ENCODE measurements around the gene DNAAF8. TPM values are rescaled to one million over a fixed set of nuclear protein-coding genes. Genes with fewer than 3 reads are reported as not detected.

DNAAF8 gene
- total RNA-seq, 3 donors from 2014 or later, result 0.16 to 0.47 (median 0.25) TPM

- no peak for ATAC-seq
- no peaks in the 10 kb centered on the region for H3K36me3 Mint-ChIP-seq (ENCODE audit: insufficient read depth)
- no peaks in the 10 kb centered on the region for H3K4me1 Mint-ChIP-seq (ENCODE audit: low read depth)
- no peak overlapping the region for H3K4me3 Mint-ChIP-seq
- H3K27me3 Mint-ChIP-seq (ENCODE audit: low read depth), result no peaks in the 10 kb centered on the region
- no peak for DNase-seq
- H3K9me3 Mint-ChIP-seq, result no peaks in the 10 kb centered on the region
These were observed 51.6 kb downstream of the DNAAF8 start for GRCh38 chr16:4785758-4786433.

GRCh38 chr16:4787068-4787467 is 52.7 kb downstream of the DNAAF8 start:
- DNase-seq (no peak), ATAC-seq (no peak)
- H3K36me3 Mint-ChIP-seq (ENCODE audit: insufficient read depth), result no peaks in the 10 kb centered on the region
- no peaks in the 10 kb centered on the region for H3K9me3 Mint-ChIP-seq
- H3K4me1 Mint-ChIP-seq (ENCODE audit: low read depth), result no peaks in the 10 kb centered on the region
- H3K27me3 Mint-ChIP-seq (ENCODE audit: low read depth), result no peaks in the 10 kb centered on the region
- no peak overlapping the region for H3K4me3 Mint-ChIP-seq

GRCh38 chr16:4787627-4788482 is 53.5 kb downstream of the DNAAF8 start, which contains the start of gene SEPTIN12:
SEPTIN12 (minus strand) TSS chr16:4788345; CDS start chr16:4787645, 700 bp downstream.
- H3K4me1 Mint-ChIP-seq (ENCODE audit: low read depth), result no peaks in the 10 kb centered on the region

GRCh38 chr16:4788489-4788889 is 54.2 kb downstream of the DNAAF8 start:
- Mint-ChIP-seq H3K4me1 (ENCODE audit: low read depth) (no peaks in the 10 kb centered on the region), H3K36me3 (ENCODE audit: insufficient read depth) (no peaks in the 10 kb centered on the region), H3K4me3 (no peak overlapping the region), H3K9me3 (no peaks in the 10 kb centered on the region), H3K27me3 (ENCODE audit: low read depth) (no peaks in the 10 kb centered on the region)
- DNase-seq (no peak), ATAC-seq (no peak)

More at GRCh38 chr16:4787627-4788482, 53.5 kb downstream of the DNAAF8 start, which contains the start of gene SEPTIN12:
- Mint-ChIP-seq H3K9me3 (no peaks in the 10 kb centered on the region), H3K27me3 (ENCODE audit: low read depth) (no peaks in the 10 kb centered on the region), H3K4me3 (no peak within 1 kb of the TSS), H3K36me3 (ENCODE audit: insufficient read depth) (no peaks in the 10 kb centered on the region)
- ATAC-seq, result no peak
- no peak for DNase-seq

- no peaks in the 10 kb centered on the region for H3K27me3 Mint-ChIP-seq (ENCODE audit: low read depth)
- H3K4me1 Mint-ChIP-seq (ENCODE audit: low read depth), result no peaks in the 10 kb centered on the region
- DNase-seq, result no peak
- H3K4me3 Mint-ChIP-seq, result no peak overlapping the region
- no peaks in the 10 kb centered on the region for H3K9me3 Mint-ChIP-seq
- H3K36me3 Mint-ChIP-seq (ENCODE audit: insufficient read depth), result no peaks in the 10 kb centered on the region
- ATAC-seq, result no peak
These were observed 54.6 kb downstream of the DNAAF8 start for GRCh38 chr16:4788910-4789309.

GRCh38 chr16:4790261-4790660 is 55.9 kb downstream of the DNAAF8 start:
- Mint-ChIP-seq H3K4me3 (no peak overlapping the region), H3K36me3 (ENCODE audit: insufficient read depth) (no peaks in the 10 kb centered on the region), H3K4me1 (ENCODE audit: low read depth) (no peaks in the 10 kb centered on the region), H3K9me3 (no peaks in the 10 kb centered on the region), H3K27me3 (ENCODE audit: low read depth) (no peaks in the 10 kb centered on the region)
- ATAC-seq (no peak), DNase-seq (no peak)

- DNase-seq (no peak), ATAC-seq (no peak)
- Mint-ChIP-seq H3K4me1 (ENCODE audit: low read depth) (no peaks in the 10 kb centered on the region), H3K27me3 (ENCODE audit: low read depth) (no peaks in the 10 kb centered on the region), H3K36me3 (ENCODE audit: insufficient read depth) (no peaks in the 10 kb centered on the region), H3K9me3 (no peaks in the 10 kb centered on the region), H3K4me3 (no peak overlapping the region)
These were observed 56.5 kb downstream of the DNAAF8 start for GRCh38 chr16:4790871-4791270.

GRCh38 chr16:4792951-4793513 is 58.7 kb downstream of the DNAAF8 start:
- no peaks in the 10 kb centered on the region for H3K4me1 Mint-ChIP-seq (ENCODE audit: low read depth)
- H3K27me3 Mint-ChIP-seq (ENCODE audit: low read depth), result no peaks in the 10 kb centered on the region
- no peak overlapping the region for H3K4me3 Mint-ChIP-seq
- no peaks in the 10 kb centered on the region for H3K36me3 Mint-ChIP-seq (ENCODE audit: insufficient read depth)
- H3K9me3 Mint-ChIP-seq, result no peaks in the 10 kb centered on the region
- DNase-seq, result no peak
- ATAC-seq, result no peak

- ATAC-seq (no peak), DNase-seq (no peak)
- no peaks in the 10 kb centered on the region for H3K9me3 Mint-ChIP-seq
- no peaks in the 10 kb centered on the region for H3K36me3 Mint-ChIP-seq (ENCODE audit: insufficient read depth)
- no peak within 1 kb of the TSS for H3K4me3 Mint-ChIP-seq
- no peaks in the 10 kb centered on the region for H3K27me3 Mint-ChIP-seq (ENCODE audit: low read depth)
- no peaks in the 10 kb centered on the region for H3K4me1 Mint-ChIP-seq (ENCODE audit: low read depth)
These were observed 61.0 kb downstream of the DNAAF8 start, which contains the start of gene SMIM22 for GRCh38 chr16:4795181-4795827. SMIM22 (plus strand) TSS chr16:4795369; CDS start chr16:4795735, 366 bp downstream.

GRCh38 chr16:4795828-4796572 is 61.7 kb downstream of the DNAAF8 start:
- ATAC-seq (no peak), DNase-seq (no peak)
- Mint-ChIP-seq H3K4me1 (ENCODE audit: low read depth) (peaks cover 6% of the 10 kb centered on the region), H3K4me3 (no peak overlapping the region), H3K36me3 (ENCODE audit: insufficient read depth) (no peaks in the 10 kb centered on the region), H3K9me3 (no peaks in the 10 kb centered on the region), H3K27me3 (ENCODE audit: low read depth) (no peaks in the 10 kb centered on the region)

- Mint-ChIP-seq H3K9me3 (no peaks in the 10 kb centered on the region), H3K4me3 (no peak overlapping the region), H3K4me1 (ENCODE audit: low read depth) (peaks cover 9% of the 10 kb centered on the region), H3K27me3 (ENCODE audit: low read depth) (no peaks in the 10 kb centered on the region), H3K36me3 (ENCODE audit: insufficient read depth) (no peaks in the 10 kb centered on the region)
- DNase-seq (no peak), ATAC-seq (no peak)
These were observed 62.9 kb downstream of the DNAAF8 start for GRCh38 chr16:4796982-4797804.

- H3K36me3 Mint-ChIP-seq (ENCODE audit: insufficient read depth), result no peaks in the 10 kb centered on the region
- no peak for ATAC-seq
- H3K4me1 Mint-ChIP-seq (ENCODE audit: low read depth), result peaks cover 9% of the 10 kb centered on the region
- DNase-seq, result no peak
- H3K27me3 Mint-ChIP-seq (ENCODE audit: low read depth), result no peaks in the 10 kb centered on the region
- no peak overlapping the region for H3K4me3 Mint-ChIP-seq
- no peaks in the 10 kb centered on the region for H3K9me3 Mint-ChIP-seq
These were observed 63.5 kb downstream of the DNAAF8 start for GRCh38 chr16:4797805-4798252.

- DNase-seq (no peak), ATAC-seq (no peak)
- H3K27me3 Mint-ChIP-seq (ENCODE audit: low read depth), result no peaks in the 10 kb centered on the region
These were observed 64.1 kb downstream of the DNAAF8 start for GRCh38 chr16:4798456-4798855.

More at GRCh38 chr16:4798456-4798855, 64.1 kb downstream of the DNAAF8 start:
- H3K4me1 Mint-ChIP-seq (ENCODE audit: low read depth), result peaks cover 11% of the 10 kb centered on the region
- no peak overlapping the region for H3K4me3 Mint-ChIP-seq
- no peaks in the 10 kb centered on the region for H3K36me3 Mint-ChIP-seq (ENCODE audit: insufficient read depth)
- no peaks in the 10 kb centered on the region for H3K9me3 Mint-ChIP-seq
